SK-N-SH (cell line): Measurements from ENCODE around the gene BRWD1. TPM values are rescaled to one million over a fixed set of nuclear protein-coding genes. Genes with fewer than 3 reads are reported as not detected.

Experiments
- CTCF ChIA-PET: fragments of 300-600, 350-600 bp; formaldehyde crosslinking; extraction: SDS; loops from one replicate; lab custom pipeline; 2021; lab: Yijun Ruan, JAX
- POLR2A ChIA-PET: fragments of 350-600 bp; sonication (Branson Sonifier 250); formaldehyde crosslinking; extraction: SDS; loops from one replicate; lab custom pipeline; 2020; ENCODE audit warnings: antibody characterized with exemption, inconsistent platforms; lab: Yijun Ruan, JAX
- DNase-seq: peaks from one replicate; pipeline ENCODE4 v3.0.0; 2012
- H2AFZ ChIP-seq: fragments of 200-600 bp; sonication (generic); 2 replicates; pipeline ENCODE4 v1.8.1; 2016; ENCODE audit warnings: antibody characterized with exemption, mild to moderate bottlenecking, low read depth
- H3F3A ChIP-seq: fragments of 200-600 bp; sonication (generic); replicated peaks from 2 replicates; pipeline ENCODE3; 2016; ENCODE audit warnings: antibody characterized with exemption, mild to moderate bottlenecking; ENCODE audit not compliant: insufficient read depth
- H3K27ac ChIP-seq, 2 experiments: fragments of 200-500 bp in 1 of 2; fragments of 200-600 bp in 1 of 2; sonication (Bioruptor generic) in 1 of 2; sonication (generic), shearing (Covaris generic) in 1 of 2; 2 replicates each; pipeline versions ENCODE4 v1.5.1 to v1.6.1; 2014 to 2016; ENCODE audit warnings: low read depth in 2 of 2, inconsistent platforms in 1 of 2, low read length in 1 of 2, mild to moderate bottlenecking in 1 of 2, mixed read lengths in 1 of 2
- H3K27me3 ChIP-seq: fragments of 200-600 bp; sonication (generic), shearing (Covaris generic); 2 replicates; pipeline ENCODE4 v1.6.1; 2016; ENCODE audit warnings: mixed run types; ENCODE audit not compliant: insufficient read depth
- H3K36me3 ChIP-seq, 2 experiments: fragments of 200-500 bp in 1 of 2; fragments of 200-600 bp in 1 of 2; sonication (Bioruptor generic) in 1 of 2; sonication (generic) in 1 of 2; replicated peaks in 1 of 2; 2 replicates each; pipeline versions ENCODE3 to v1.5.1; 2014 to 2016; ENCODE audit warnings: low read length in 1 of 2, mild to moderate bottlenecking in 1 of 2; ENCODE audit not compliant: insufficient read depth in 2 of 2, control insufficient read depth in 1 of 2
- H3K4me1 ChIP-seq, 2 experiments: fragments of 200-500 bp in 1 of 2; fragments of 200-600 bp in 1 of 2; sonication (Bioruptor generic) in 1 of 2; sonication (generic), shearing (Covaris generic) in 1 of 2; 2 replicates each; pipeline versions ENCODE4 v1.5.1 to v1.6.1; 2014 to 2016; ENCODE audit warnings: low read depth in 1 of 2, low read length in 1 of 2, mixed run types in 1 of 2; ENCODE audit not compliant: insufficient read depth in 2 of 2, control insufficient read depth in 1 of 2
- H3K4me2 ChIP-seq: fragments of 200-600 bp; sonication (generic), shearing (Covaris generic); 2 replicates; pipeline ENCODE4 v1.6.1; 2017; ENCODE audit warnings: mixed run types
- H3K4me3 ChIP-seq, 2 experiments: fragments of 200-500 bp in 1 of 2; fragments of 200-600 bp in 1 of 2; sonication (Bioruptor generic) in 1 of 2; sonication (generic), shearing (Covaris generic) in 1 of 2; 2 replicates each; pipeline versions ENCODE4 v1.5.1 to v1.8.1; 2014 to 2016; ENCODE audit warnings: low read depth in 2 of 2, inconsistent platforms in 1 of 2, low read length in 1 of 2, mild to moderate bottlenecking in 1 of 2, mixed read lengths in 1 of 2, moderate library complexity in 1 of 2
- H3K79me2 ChIP-seq: fragments of 200-600 bp; sonication (generic); 2 replicates; pipeline ENCODE4 v1.8.1; 2017; ENCODE audit warnings: mild to moderate bottlenecking; ENCODE audit not compliant: insufficient read depth
- H3K9ac ChIP-seq: fragments of 200-600 bp; sonication (generic); 2 replicates; pipeline ENCODE4 v1.6.1; 2017; ENCODE audit warnings: mixed run types
- H3K9me2 ChIP-seq: fragments of 200-600 bp; sonication (generic); 2 replicates; pipeline ENCODE4 v1.6.1; 2017; ENCODE audit warnings: mixed run types
- H3K9me3 ChIP-seq: fragments of 200-600 bp; sonication (generic); 2 replicates; pipeline ENCODE4 v1.6.1; 2017; ENCODE audit warnings: mixed run types, mild to moderate bottlenecking, moderate library complexity
- H4K20me1 ChIP-seq: fragments of 200-600 bp; sonication (generic); 2 replicates; pipeline ENCODE4 v1.6.1; 2017; ENCODE audit warnings: mild to moderate bottlenecking, mixed run types; ENCODE audit not compliant: insufficient read depth
- CHD2 ChIP-seq: fragments of 150-350 bp; IDR thresholded peaks from 2 replicates; pipeline ENCODE4 v1.6.1; 2018; ENCODE audit warnings: low read length; ENCODE audit not compliant: partially characterized antibody
- EP300 ChIP-seq, 2 experiments: IDR thresholded peaks; 2 replicates each; pipeline versions ENCODE4 v1.4.0 to v1.6.1; 2012; ENCODE audit warnings: borderline replicate concordance in 1 of 2, low read depth in 1 of 2, low read length in 1 of 2
- EZH2phosphoT487 ChIP-seq: fragments of 200-600 bp; sonication (generic); IDR thresholded peaks from 2 replicates; pipeline ENCODE4 v1.6.1; 2017; ENCODE audit warnings: low read depth, mixed run types, mild to moderate bottlenecking, antibody characterized with exemption, moderate library complexity, borderline replicate concordance
- FOSL2 ChIP-seq: IDR thresholded peaks from 2 replicates; pipeline ENCODE4 v1.4.0; 2012; ENCODE audit warnings: low read depth, mild to moderate bottlenecking, moderate library complexity, borderline replicate concordance
- GABPA ChIP-seq: IDR thresholded peaks from 2 replicates; pipeline ENCODE4 v1.4.0; 2012; ENCODE audit warnings: low read depth, mild to moderate bottlenecking
- JUND ChIP-seq: IDR thresholded peaks from 2 replicates; pipeline ENCODE4 v1.4.0; 2012
- MAX ChIP-seq: IDR thresholded peaks from 2 replicates; pipeline ENCODE4 v1.4.0; 2012; ENCODE audit warnings: low read depth
- NFIC ChIP-seq: IDR thresholded peaks from 2 replicates; pipeline ENCODE4 v1.4.0; 2012; ENCODE audit warnings: borderline replicate concordance
- RFX5 ChIP-seq: IDR thresholded peaks from 2 replicates; pipeline ENCODE4 v1.6.1; 2012; ENCODE audit warnings: mild to moderate bottlenecking, improper control_type of control experiment, low read length
- SIN3A ChIP-seq: IDR thresholded peaks from 2 replicates; pipeline ENCODE4 v1.6.1; 2012; ENCODE audit warnings: low read depth, mild to moderate bottlenecking, low read length, moderate library complexity, borderline replicate concordance
- SMC3 ChIP-seq: IDR thresholded peaks from 2 replicates; pipeline ENCODE4 v1.6.1; 2012; ENCODE audit warnings: low read depth, low read length, improper control_type of control experiment
- TCF12 ChIP-seq: IDR thresholded peaks from 2 replicates; pipeline ENCODE4 v1.4.0; 2012
- USF2 ChIP-seq: fragments of 150-350 bp; IDR thresholded peaks from 2 replicates; pipeline ENCODE4 v1.6.1; 2017; ENCODE audit warnings: antibody characterized with exemption, low read length, low read depth, borderline replicate concordance
- WGBS: methylation state at CpG from one replicate; pipeline ENCODE4 v1.1.6; 2017; ENCODE audit warnings: low lambda C conversion rate; 5-methylcytosine and 5-hydroxymethylcytosine counted together
- polyA plus RNA-seq, 3 experiments: library from polyadenylated mRNA; depleted of rRNA; stranded (reverse); fragments of >200 nt; gene quantifications; 2 replicates each; pipeline ENCODE4 v1.2.3, GENCODE V29; 2012
- TF ChIP-seq, protein P1 (sequence below): IDR thresholded peaks from 2 replicates; pipeline ENCODE4 v1.4.0; 2012; ENCODE audit warnings: low read depth, borderline replicate concordance
- TF ChIP-seq, protein P2 (sequence below): IDR thresholded peaks from 2 replicates; pipeline ENCODE4 v1.4.0; 2012; ENCODE audit warnings: low read depth, borderline replicate concordance

BRWD1 gene
- polyA plus RNA-seq, 1 of the 3 experiments (the other 2 are of a cell fraction): 7.9 TPM

- ChIA-PET POLR2A (interaction anchor here (0.6 kb wide), 1 partner anchor 19 kb away, joined by 3 read pairs; no protein-coding TSS in a partner anchor), CTCF (no interaction called here)
- DNase-seq: no peak
- Histone ChIP-seq H3K4me1 (no peaks in the 10 kb centered on the region), H3K9me3 (no peaks in the 10 kb centered on the region), H4K20me1 (no peaks in the 10 kb centered on the region), H3K9me2 (no peaks in the 10 kb centered on the region), H3K27me3 (no peaks in the 10 kb centered on the region), H3K36me3 (peaks cover 40 to 43% of the 10 kb centered on the region in 2 experiments), H3K4me2 (no peak overlapping the region), H3F3A (peaks cover 22% of the 10 kb centered on the region), H3K79me2 (no peaks in the 10 kb centered on the region), H2AFZ (no peak overlapping the region), H3K27ac (no peak overlapping the region), H3K4me3 (no peak overlapping the region), H3K9ac (no peak overlapping the region)
- TF ChIP-seq USF2 (no peak), FOSL2 (no peak), CHD2 (no peak)
- TF ChIP-seq, protein P1, sequence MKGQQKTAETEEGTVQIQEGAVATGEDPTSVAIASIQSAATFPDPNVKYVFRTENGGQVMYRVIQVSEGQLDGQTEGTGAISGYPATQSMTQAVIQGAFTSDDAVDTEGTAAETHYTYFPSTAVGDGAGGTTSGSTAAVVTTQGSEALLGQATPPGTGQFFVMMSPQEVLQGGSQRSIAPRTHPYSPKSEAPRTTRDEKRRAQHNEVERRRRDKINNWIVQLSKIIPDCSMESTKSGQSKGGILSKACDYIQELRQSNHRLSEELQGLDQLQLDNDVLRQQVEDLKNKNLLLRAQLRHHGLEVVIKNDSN: no peak
- WGBS: 92% methylated on average over 8 of the region's 8 CpGs
Measured at GRCh38 chr21:39281207-39281606, 32.2 kb downstream of the BRWD1 start.

- Histone ChIP-seq H2AFZ (no peak overlapping the region), H3K36me3 (peaks cover 55 to 71% of the 10 kb centered on the region in 2 experiments), H3K9me2 (no peaks in the 10 kb centered on the region), H3K79me2 (peaks cover 12% of the 10 kb centered on the region), H3K9ac (no peak overlapping the region), H3K4me1 (no peaks in the 10 kb centered on the region), H3K27me3 (no peaks in the 10 kb centered on the region), H4K20me1 (no peaks in the 10 kb centered on the region), H3K4me2 (no peak overlapping the region), H3F3A (peaks cover 3% of the 10 kb centered on the region), H3K27ac (no peak overlapping the region), H3K9me3 (no peaks in the 10 kb centered on the region), H3K4me3 (no peak overlapping the region)
- ChIA-PET CTCF (interaction anchor here (0.6 kb wide), 1 partner anchor 27 kb away, joined by 3 read pairs; no protein-coding TSS in a partner anchor), POLR2A (no interaction called here)
- TF ChIP-seq CHD2 (no peak), NFIC (no peak), MAX (no peak), SIN3A (no peak), SMC3 (no peak), TCF12 (no peak), JUND (no peak), RFX5 (no peak), GABPA (no peak), EP300 (IDR thresholded peaks at IDR 0.05; ENCODE audit: borderline replicate concordance in 1 of 2, low read depth in 1 of 2, low read length in 1 of 2) (no peak), EZH2phosphoT487 (no peak)
- TF ChIP-seq, protein P2, sequence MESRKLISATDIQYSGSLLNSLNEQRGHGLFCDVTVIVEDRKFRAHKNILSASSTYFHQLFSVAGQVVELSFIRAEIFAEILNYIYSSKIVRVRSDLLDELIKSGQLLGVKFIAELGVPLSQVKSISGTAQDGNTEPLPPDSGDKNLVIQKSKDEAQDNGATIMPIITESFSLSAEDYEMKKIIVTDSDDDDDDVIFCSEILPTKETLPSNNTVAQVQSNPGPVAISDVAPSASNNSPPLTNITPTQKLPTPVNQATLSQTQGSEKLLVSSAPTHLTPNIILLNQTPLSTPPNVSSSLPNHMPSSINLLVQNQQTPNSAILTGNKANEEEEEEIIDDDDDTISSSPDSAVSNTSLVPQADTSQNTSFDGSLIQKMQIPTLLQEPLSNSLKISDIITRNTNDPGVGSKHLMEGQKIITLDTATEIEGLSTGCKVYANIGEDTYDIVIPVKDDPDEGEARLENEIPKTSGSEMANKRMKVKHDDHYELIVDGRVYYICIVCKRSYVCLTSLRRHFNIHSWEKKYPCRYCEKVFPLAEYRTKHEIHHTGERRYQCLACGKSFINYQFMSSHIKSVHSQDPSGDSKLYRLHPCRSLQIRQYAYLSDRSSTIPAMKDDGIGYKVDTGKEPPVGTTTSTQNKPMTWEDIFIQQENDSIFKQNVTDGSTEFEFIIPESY: no peak
- WGBS: 94% methylated on average over 2 of the region's 2 CpGs
- DNase-seq: no peak
Measured at GRCh38 chr21:39269620-39270019, 43.8 kb downstream of the BRWD1 start.
